ENCODE measurements around the gene AGO4.

DNA sequence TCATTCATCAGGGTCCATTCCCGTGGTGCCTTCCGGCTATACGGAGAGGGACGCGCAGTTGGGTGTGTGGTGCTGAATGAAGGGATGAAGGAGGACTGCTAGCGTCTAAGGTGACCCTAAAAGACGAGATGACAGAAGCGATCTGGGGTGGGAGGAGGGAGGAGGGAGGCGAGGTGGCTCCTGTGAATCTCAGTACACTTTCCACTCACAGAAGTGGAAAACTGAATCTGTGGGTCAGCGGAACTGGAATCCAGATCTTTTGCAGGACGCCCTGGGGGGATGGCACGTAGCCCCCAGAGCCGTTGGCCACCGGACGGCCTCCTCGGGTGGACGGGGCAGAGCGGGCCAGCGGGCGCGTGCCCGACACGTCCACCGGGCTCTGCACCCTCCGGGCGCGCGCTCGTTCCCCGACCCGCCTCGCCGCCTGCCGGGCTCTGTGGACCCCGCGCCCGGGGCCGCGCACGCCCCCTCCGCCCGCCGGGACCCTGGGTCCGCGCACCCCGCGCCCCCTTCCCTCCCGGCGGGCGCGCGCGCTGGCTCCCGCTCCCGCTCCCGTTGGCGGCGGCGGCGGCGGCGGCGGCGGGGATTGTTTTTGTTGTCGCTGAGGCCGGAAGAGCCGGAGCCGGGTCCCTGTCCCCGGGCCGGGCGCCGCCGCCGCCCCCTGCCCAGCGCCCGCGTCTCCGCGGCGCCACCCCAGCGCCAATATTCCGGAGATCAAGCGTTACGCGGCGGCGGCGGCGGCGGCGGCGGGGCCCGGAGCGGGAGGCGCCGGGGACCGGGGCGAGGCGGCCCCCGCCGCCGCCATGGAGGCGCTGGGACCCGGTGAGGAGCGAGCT is at the start of gene AGO4:
- TF ChIP-seq, protein P1, sequence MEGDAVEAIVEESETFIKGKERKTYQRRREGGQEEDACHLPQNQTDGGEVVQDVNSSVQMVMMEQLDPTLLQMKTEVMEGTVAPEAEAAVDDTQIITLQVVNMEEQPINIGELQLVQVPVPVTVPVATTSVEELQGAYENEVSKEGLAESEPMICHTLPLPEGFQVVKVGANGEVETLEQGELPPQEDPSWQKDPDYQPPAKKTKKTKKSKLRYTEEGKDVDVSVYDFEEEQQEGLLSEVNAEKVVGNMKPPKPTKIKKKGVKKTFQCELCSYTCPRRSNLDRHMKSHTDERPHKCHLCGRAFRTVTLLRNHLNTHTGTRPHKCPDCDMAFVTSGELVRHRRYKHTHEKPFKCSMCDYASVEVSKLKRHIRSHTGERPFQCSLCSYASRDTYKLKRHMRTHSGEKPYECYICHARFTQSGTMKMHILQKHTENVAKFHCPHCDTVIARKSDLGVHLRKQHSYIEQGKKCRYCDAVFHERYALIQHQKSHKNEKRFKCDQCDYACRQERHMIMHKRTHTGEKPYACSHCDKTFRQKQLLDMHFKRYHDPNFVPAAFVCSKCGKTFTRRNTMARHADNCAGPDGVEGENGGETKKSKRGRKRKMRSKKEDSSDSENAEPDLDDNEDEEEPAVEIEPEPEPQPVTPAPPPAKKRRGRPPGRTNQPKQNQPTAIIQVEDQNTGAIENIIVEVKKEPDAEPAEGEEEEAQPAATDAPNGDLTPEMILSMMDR (IDR thresholded peaks at IDR 0.05) = no peak
- TF ChIP-seq TCF7L2 (IDR thresholded peaks at IDR 0.05; ENCODE audit: low read depth, low read length) (no peak), POLR2AphosphoS5 (IDR thresholded peaks at IDR 0.05; ENCODE audit: low read depth, low read length) (0 out of 2 replicates have a peak, but pooled peaks have one; percentile 46)
- TF ChIP-seq, protein P2, sequence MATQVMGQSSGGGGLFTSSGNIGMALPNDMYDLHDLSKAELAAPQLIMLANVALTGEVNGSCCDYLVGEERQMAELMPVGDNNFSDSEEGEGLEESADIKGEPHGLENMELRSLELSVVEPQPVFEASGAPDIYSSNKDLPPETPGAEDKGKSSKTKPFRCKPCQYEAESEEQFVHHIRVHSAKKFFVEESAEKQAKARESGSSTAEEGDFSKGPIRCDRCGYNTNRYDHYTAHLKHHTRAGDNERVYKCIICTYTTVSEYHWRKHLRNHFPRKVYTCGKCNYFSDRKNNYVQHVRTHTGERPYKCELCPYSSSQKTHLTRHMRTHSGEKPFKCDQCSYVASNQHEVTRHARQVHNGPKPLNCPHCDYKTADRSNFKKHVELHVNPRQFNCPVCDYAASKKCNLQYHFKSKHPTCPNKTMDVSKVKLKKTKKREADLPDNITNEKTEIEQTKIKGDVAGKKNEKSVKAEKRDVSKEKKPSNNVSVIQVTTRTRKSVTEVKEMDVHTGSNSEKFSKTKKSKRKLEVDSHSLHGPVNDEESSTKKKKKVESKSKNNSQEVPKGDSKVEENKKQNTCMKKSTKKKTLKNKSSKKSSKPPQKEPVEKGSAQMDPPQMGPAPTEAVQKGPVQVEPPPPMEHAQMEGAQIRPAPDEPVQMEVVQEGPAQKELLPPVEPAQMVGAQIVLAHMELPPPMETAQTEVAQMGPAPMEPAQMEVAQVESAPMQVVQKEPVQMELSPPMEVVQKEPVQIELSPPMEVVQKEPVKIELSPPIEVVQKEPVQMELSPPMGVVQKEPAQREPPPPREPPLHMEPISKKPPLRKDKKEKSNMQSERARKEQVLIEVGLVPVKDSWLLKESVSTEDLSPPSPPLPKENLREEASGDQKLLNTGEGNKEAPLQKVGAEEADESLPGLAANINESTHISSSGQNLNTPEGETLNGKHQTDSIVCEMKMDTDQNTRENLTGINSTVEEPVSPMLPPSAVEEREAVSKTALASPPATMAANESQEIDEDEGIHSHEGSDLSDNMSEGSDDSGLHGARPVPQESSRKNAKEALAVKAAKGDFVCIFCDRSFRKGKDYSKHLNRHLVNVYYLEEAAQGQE (IDR thresholded peaks at IDR 0.05; ENCODE audit: insufficient read depth in 1 of 2, low read depth in 2 of 2, low read length in 1 of 2) = no peak

Measured in Panc1 (cell line).